NCI-H146 (cell line): ENCODE results near the gene TRIM47.

Experiments used
- DNase-seq: peaks from one replicate; lab custom pipeline; 2025; lab: John Stamatoyannopoulos, UW

The TRIM47 gene

GRCh38 chr17:75846692-75847613, 31.4 kb downstream of the TRIM47 start:
- DNase-seq = no peak

GRCh38 chr17:75845933-75846691, 32.3 kb downstream of the TRIM47 start:
- DNase-seq = no peak

- DNase-seq = peak; percentile 27
Observed at GRCh38 chr17:75845058-75845711, 33.2 kb downstream of the TRIM47 start.

- no peak for DNase-seq
Observed at GRCh38 chr17:75844530-75845057, 33.8 kb downstream of the TRIM47 start.

GRCh38 chr17:75843577-75844529, 34.5 kb downstream of the TRIM47 start, which contains the start of gene UNC13D:
Gene UNC13D (minus strand): TSS chr17:75844404. CDS start chr17:75844337, 67 bp downstream.
- no peak for DNase-seq

GRCh38 chr17:75842963-75843576, 35.3 kb downstream of the TRIM47 start:
- no peak for DNase-seq

- DNase-seq = no peak
Observed at GRCh38 chr17:75842411-75842810, 36.0 kb downstream of the TRIM47 start.

- DNase-seq = no peak
Observed at GRCh38 chr17:75840799-75841164, 37.6 kb downstream of the TRIM47 start.

GRCh38 chr17:75839942-75840798, 38.2 kb downstream of the TRIM47 start:
- no peak for DNase-seq

- no peak for DNase-seq
Observed at GRCh38 chr17:75838410-75838809, 40.0 kb downstream of the TRIM47 start.

- DNase-seq = no peak
Observed at GRCh38 chr17:75837899-75838298, 40.5 kb downstream of the TRIM47 start.

- no peak for DNase-seq
Observed at GRCh38 chr17:75836605-75837004, 41.8 kb downstream of the TRIM47 start.

- DNase-seq = no peak
Observed at GRCh38 chr17:75835654-75835987, 42.8 kb downstream of the TRIM47 start.

- DNase-seq = no peak
Observed at GRCh38 chr17:75834928-75835653, 43.3 kb downstream of the TRIM47 start.

- DNase-seq = no peak
Observed at GRCh38 chr17:75834279-75834920, 44.0 kb downstream of the TRIM47 start.

GRCh38 chr17:75832652-75833400, 45.6 kb downstream of the TRIM47 start:
- peak; percentile 23 for DNase-seq

- no peak for DNase-seq
Observed at GRCh38 chr17:75832164-75832651, 46.2 kb downstream of the TRIM47 start.
